Activated gamma-delta T cell treated with Interleukin-2 at 50 U/mL for 16 hours (primary cell): ENCODE results near the gene IRS4.

Experiments
- DNase-seq: peaks from one replicate; pipeline ENCODE4 v3.0.0-alpha.2; 2020

IRS4 gene

GRCh38 chrX:108736509-108737479 is at the start of gene IRS4:
IRS4 (minus strand) TSS chrX:108736563.
- no peak for DNase-seq

- DNase-seq = no peak
Measured at GRCh38 chrX:108772549-108772948, 36.2 kb upstream of the IRS4 start.

GRCh38 chrX:108763559-108763958 is 27.2 kb upstream of the IRS4 start:
- DNase-seq = no peak

- no peak for DNase-seq
Measured at GRCh38 chrX:108740299-108740774, 4.0 kb upstream of the IRS4 start.

GRCh38 chrX:108737754-108738153 is 1.4 kb upstream of the IRS4 start:
- no peak for DNase-seq

GRCh38 chrX:108735679-108736508 is 469 bp downstream of the IRS4 start:
- DNase-seq = no peak

GRCh38 chrX:108735091-108735678 is 1.2 kb downstream of the IRS4 start:
- DNase-seq = no peak

GRCh38 chrX:108734426-108734825 is 1.9 kb downstream of the IRS4 start:
- DNase-seq = no peak

GRCh38 chrX:108732630-108733321 is 3.6 kb downstream of the IRS4 start:
- DNase-seq = no peak

GRCh38 chrX:108731153-108731552 is 5.2 kb downstream of the IRS4 start:
- DNase-seq = no peak

- DNase-seq = no peak
Measured at GRCh38 chrX:108726748-108727147, 9.6 kb downstream of the IRS4 start.

GRCh38 chrX:108722561-108722960 is 13.8 kb downstream of the IRS4 start:
- no peak for DNase-seq

- no peak for DNase-seq
Measured at GRCh38 chrX:108712886-108713285, 23.5 kb downstream of the IRS4 start.

GRCh38 chrX:108704839-108705238 is 31.5 kb downstream of the IRS4 start:
- DNase-seq = no peak

GRCh38 chrX:108702530-108702929 is 33.8 kb downstream of the IRS4 start:
- DNase-seq = no peak

GRCh38 chrX:108701633-108702032 is 34.7 kb downstream of the IRS4 start:
- no peak for DNase-seq

- DNase-seq = no peak
Measured at GRCh38 chrX:108699368-108699767, 37.0 kb downstream of the IRS4 start.

- no peak for DNase-seq
Measured at GRCh38 chrX:108696690-108697089, 39.7 kb downstream of the IRS4 start.
